ENCODE results near the gene PALLD. TPM values are rescaled to one million over a fixed set of nuclear protein-coding genes. Genes with fewer than 3 reads are reported as not detected.

PALLD gene
- total RNA-seq, 1 donor from 2014 or later = 85.7 TPM

DNA sequence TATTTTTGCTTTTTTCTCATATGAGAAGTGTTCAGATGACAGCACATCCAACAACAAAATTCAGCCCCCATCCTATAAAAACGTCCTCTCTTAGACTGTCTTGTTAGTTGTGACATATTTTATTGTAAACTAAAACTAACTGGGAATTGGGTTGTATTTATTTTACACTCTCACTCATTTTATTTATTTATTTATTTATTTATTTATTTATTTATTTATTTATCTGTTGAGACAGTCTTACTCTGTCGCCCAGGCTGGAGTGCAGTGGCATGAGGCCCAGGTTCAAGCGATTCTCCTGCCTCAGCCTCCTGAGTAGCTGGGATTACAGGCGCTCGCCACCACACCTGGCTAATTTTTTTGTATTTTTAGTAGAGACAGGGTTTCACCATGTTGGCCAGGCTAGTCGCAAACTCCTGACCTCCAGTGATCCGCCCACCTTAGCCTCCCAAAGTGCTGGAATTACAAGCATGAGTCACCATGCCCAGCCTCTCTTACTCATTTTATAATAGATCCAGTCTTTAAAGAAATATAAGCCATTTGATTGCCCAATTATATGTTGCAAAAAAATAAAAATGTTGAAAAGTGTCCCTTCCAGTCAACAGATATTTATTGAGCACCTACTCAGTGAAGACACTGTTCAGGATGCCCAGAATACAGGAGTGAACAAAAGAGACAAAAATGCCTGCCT is 44.6 kb downstream of the PALLD start:
- no peak overlapping the region for H3K4me2 ChIP-seq
- Mint-ChIP-seq H3K9me3 (no peaks in the 10 kb centered on the region), H3K27ac (no peak overlapping the region), H3K36me3 (no peaks in the 10 kb centered on the region), H3K27me3 (ENCODE audit: insufficient read depth, low read depth) (peaks cover 4% of the 10 kb centered on the region), H3K4me3 (no peak overlapping the region), H3K4me1 (peaks cover 29% of the 10 kb centered on the region)
- H3K4me1 ChIP-seq = peaks cover 11% of the 10 kb centered on the region
- no peak overlapping the region for H3K9ac ChIP-seq
- no peaks in the 10 kb centered on the region for H3K9me3 ChIP-seq (ENCODE audit: low read depth)
- no peaks in the 10 kb centered on the region for H3K79me2 ChIP-seq (ENCODE audit: low read depth)
- no peak overlapping the region for H2AFZ ChIP-seq (replicated peaks)
- H3K36me3 ChIP-seq = no peaks in the 10 kb centered on the region
- DNase-seq (ENCODE audit: low spot score) = no peak
- H3F3A ChIP-seq (ENCODE audit: low read depth) = peaks cover 5% of the 10 kb centered on the region
- no peaks in the 10 kb centered on the region for H3K27me3 ChIP-seq
- no peak overlapping the region for H3K27ac ChIP-seq
- TF ChIP-seq EZH2 (IDR thresholded peaks at IDR 0.05) (no peak), EZH2phosphoT487 (IDR thresholded peaks at IDR 0.05) (no peak)
- TF ChIP-seq, protein P1, sequence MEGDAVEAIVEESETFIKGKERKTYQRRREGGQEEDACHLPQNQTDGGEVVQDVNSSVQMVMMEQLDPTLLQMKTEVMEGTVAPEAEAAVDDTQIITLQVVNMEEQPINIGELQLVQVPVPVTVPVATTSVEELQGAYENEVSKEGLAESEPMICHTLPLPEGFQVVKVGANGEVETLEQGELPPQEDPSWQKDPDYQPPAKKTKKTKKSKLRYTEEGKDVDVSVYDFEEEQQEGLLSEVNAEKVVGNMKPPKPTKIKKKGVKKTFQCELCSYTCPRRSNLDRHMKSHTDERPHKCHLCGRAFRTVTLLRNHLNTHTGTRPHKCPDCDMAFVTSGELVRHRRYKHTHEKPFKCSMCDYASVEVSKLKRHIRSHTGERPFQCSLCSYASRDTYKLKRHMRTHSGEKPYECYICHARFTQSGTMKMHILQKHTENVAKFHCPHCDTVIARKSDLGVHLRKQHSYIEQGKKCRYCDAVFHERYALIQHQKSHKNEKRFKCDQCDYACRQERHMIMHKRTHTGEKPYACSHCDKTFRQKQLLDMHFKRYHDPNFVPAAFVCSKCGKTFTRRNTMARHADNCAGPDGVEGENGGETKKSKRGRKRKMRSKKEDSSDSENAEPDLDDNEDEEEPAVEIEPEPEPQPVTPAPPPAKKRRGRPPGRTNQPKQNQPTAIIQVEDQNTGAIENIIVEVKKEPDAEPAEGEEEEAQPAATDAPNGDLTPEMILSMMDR (IDR thresholded peaks at IDR 0.05) = no peak
- H3K4me3 ChIP-seq = no peak overlapping the region
- H4K20me1 ChIP-seq (ENCODE audit: low read depth) = no peaks in the 10 kb centered on the region

DNA sequence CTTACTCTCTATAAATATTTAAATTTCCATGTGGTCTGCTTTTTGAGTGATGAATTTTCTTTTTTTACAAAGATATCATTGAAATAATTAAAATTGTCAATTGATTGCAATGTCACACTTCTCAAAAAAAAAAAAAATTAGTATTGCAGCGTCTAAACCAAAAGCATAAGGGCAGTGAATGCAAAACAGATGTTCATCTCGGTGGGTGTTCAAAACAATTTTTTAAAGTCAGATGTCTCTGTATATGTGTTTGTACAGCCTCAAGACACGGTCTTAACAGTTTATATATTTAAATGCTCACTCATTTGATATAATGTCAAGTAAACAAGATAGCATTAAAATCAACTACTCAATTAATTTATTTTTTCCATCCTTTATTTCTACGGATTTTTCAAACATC is 52.3 kb downstream of the PALLD start:
- H3K9ac ChIP-seq = no peak overlapping the region
- H3K36me3 ChIP-seq = no peaks in the 10 kb centered on the region
- no peaks in the 10 kb centered on the region for H3F3A ChIP-seq (ENCODE audit: low read depth)
- DNase-seq (ENCODE audit: low spot score) = no peak
- Mint-ChIP-seq H3K27ac (no peak overlapping the region), H3K4me3 (no peak overlapping the region), H3K27me3 (ENCODE audit: insufficient read depth, low read depth) (peaks cover 2% of the 10 kb centered on the region), H3K4me1 (peaks cover 31% of the 10 kb centered on the region), H3K9me3 (no peaks in the 10 kb centered on the region), H3K36me3 (no peaks in the 10 kb centered on the region)
- no peaks in the 10 kb centered on the region for H4K20me1 ChIP-seq (ENCODE audit: low read depth)
- H2AFZ ChIP-seq (replicated peaks) = no peak overlapping the region
- H3K27me3 ChIP-seq = no peaks in the 10 kb centered on the region
- TF ChIP-seq, protein P1 (IDR thresholded peaks at IDR 0.05) = no peak
- TF ChIP-seq EZH2 (IDR thresholded peaks at IDR 0.05) (no peak), EZH2phosphoT487 (IDR thresholded peaks at IDR 0.05) (no peak)
- peaks cover 8% of the 10 kb centered on the region for H3K4me1 ChIP-seq
- H3K4me2 ChIP-seq = no peak overlapping the region
- no peaks in the 10 kb centered on the region for H3K9me3 ChIP-seq (ENCODE audit: low read depth)
- H3K4me3 ChIP-seq = no peak overlapping the region
- no peak overlapping the region for H3K27ac ChIP-seq
- H3K79me2 ChIP-seq (ENCODE audit: low read depth) = no peaks in the 10 kb centered on the region

DNA sequence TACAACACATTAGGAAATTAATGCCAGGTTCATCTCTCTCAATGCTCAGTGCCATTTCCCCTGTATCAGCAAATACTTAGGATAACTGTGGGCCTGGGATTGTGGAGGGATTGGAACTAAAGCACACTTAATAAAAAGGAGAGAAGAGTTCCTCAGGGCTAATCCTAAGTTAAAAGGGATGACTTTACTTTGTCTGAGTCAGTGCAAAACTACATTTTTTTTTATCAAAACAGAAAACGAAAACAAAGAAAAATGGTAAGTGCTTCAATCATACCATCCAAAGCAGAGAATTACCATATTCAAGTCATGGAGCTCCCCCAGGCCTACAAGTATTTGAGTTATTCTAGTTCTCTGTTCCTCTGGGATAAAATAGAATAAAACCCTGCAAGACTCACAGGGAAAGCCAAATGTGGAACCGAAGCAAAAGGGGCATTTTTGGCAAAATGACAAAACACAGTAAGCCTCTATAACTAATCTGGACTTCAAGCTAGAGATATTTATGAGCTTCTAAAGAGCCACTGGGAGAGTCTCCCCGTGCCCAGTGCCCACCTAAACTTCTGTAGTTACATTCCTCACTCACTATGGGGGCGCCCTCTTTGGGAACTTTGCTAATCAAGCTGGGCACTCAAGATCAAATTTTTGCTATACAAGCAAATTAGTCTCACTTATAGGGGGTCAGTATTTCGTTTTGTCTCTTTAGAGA is 53.4 kb downstream of the PALLD start:
- Mint-ChIP-seq H3K27me3 (ENCODE audit: insufficient read depth, low read depth) (peaks cover 2% of the 10 kb centered on the region), H3K4me1 (peaks cover 31% of the 10 kb centered on the region), H3K36me3 (no peaks in the 10 kb centered on the region)

More for the DNA sequence above, 53.4 kb downstream of the PALLD start:
- Histone ChIP-seq H3K27me3 (no peaks in the 10 kb centered on the region), H4K20me1 (ENCODE audit: low read depth) (no peaks in the 10 kb centered on the region), H3K9me3 (ENCODE audit: low read depth) (no peaks in the 10 kb centered on the region), H3K79me2 (ENCODE audit: low read depth) (no peaks in the 10 kb centered on the region), H2AFZ (replicated peaks) (peak overlapping the region; percentile 12), H3K4me1 (peaks cover 8% of the 10 kb centered on the region), H3F3A (ENCODE audit: low read depth) (no peaks in the 10 kb centered on the region), H3K4me2 (no peak overlapping the region), H3K27ac (no peak overlapping the region), H3K9ac (no peak overlapping the region), H3K4me3 (no peak overlapping the region), H3K36me3 (no peaks in the 10 kb centered on the region)
- no peaks in the 10 kb centered on the region for H3K9me3 Mint-ChIP-seq
- no peak for DNase-seq (ENCODE audit: low spot score)
- H3K27ac Mint-ChIP-seq = peak overlapping the region; percentile 26
- TF ChIP-seq, protein P1 (IDR thresholded peaks at IDR 0.05) = peak; percentile 25
- TF ChIP-seq EZH2phosphoT487 (IDR thresholded peaks at IDR 0.05) = no peak
- H3K4me3 Mint-ChIP-seq = no peak overlapping the region
